GM12891 (cell line): Measurements from ENCODE around the gene SLC6A4.

ENCODE experiments used
- PAX5 ChIP-seq: IDR thresholded peaks from 2 replicates; pipeline ENCODE4 v1.6.1; 2011; ENCODE audit warnings: low read length, moderate library complexity, mild to moderate bottlenecking; ENCODE audit not compliant: insufficient read depth, severe bottlenecking
- POLR2A ChIP-seq: IDR thresholded peaks from 2 replicates; pipeline ENCODE4 v1.6.1; 2011; ENCODE audit warnings: low read depth, low read length, control low read depth
- POLR2AphosphoS5 ChIP-seq: IDR thresholded peaks from 2 replicates; pipeline ENCODE4 v1.6.1; 2011; ENCODE audit warnings: low read depth, low read length, control low read depth
- POU2F2 ChIP-seq: IDR thresholded peaks from 2 replicates; pipeline ENCODE4 v1.6.1; 2011; ENCODE audit warnings: low read depth, mild to moderate bottlenecking, control low read depth, low read length, moderate library complexity
- SPI1 ChIP-seq: IDR thresholded peaks from 2 replicates; pipeline ENCODE4 v1.6.1; 2011; ENCODE audit warnings: low read depth, low read length, control low read depth
- TAF1 ChIP-seq: IDR thresholded peaks from 2 replicates; pipeline ENCODE4 v1.6.1; 2011; ENCODE audit warnings: low read depth, low read length, control low read depth

DNA sequence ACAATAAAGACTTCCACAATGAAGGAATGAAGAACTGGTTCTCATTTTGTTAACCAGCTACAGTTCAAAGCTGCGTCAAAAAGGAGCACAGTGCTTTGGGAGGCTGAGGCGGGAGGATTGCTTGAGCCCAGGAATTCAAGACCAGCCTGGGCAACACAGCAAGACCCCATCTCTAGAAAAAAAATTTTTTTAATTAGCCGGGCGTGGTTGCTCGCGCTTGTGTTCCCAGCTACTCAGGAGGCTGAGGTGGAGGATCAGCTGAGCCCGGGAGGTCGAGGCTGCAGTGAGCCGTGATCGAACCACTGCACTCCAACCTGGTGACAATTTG is 764 bp upstream of the SLC6A4 start:
- TF ChIP-seq TAF1 (no peak), POLR2A (no peak), POU2F2 (no peak), POLR2AphosphoS5 (no peak), SPI1 (no peak), PAX5 (no peak)
